GM23338 (cell line): ENCODE measurements around the gene SELENOF. TPM values are rescaled to one million over a fixed set of nuclear protein-coding genes. Genes with fewer than 3 reads are reported as not detected.

Source experiments
- ATAC-seq: fragments of 200-7000 bp; cut with Tn5 transposase; 3 replicates; pipeline ENCODE4 v1.9.1; 2020
- DNase-seq: peaks from one replicate; pipeline ENCODE4 v3.0.0-alpha.2; 2015; ENCODE audit warnings: low spot score
- H2AFZ ChIP-seq: fragments of 200-600 bp; sonication (generic); 2 replicates; pipeline ENCODE4 v1.8.0; 2016; ENCODE audit warnings: antibody characterized with exemption, mild to moderate bottlenecking, moderate library complexity
- H3F3A ChIP-seq: fragments of 200-600 bp; sonication (generic); replicated peaks from 2 replicates; pipeline ENCODE4 v1.8.0; 2017; ENCODE audit warnings: antibody characterized with exemption, mixed run types, low read depth
- H3K27ac ChIP-seq: fragments of 200-600 bp; sonication (generic); 2 replicates; pipeline ENCODE4 v1.6.1; 2016; ENCODE audit warnings: low read depth
- H3K27me3 ChIP-seq: fragments of 200-600 bp; sonication (generic); 2 replicates; pipeline ENCODE4 v1.8.0; 2016; ENCODE audit warnings: mild to moderate bottlenecking, mixed run types, moderate library complexity; ENCODE audit not compliant: insufficient read depth
- H3K36me3 ChIP-seq: fragments of 200-600 bp; sonication (generic); 2 replicates; pipeline ENCODE4 v1.8.0; 2016; ENCODE audit warnings: mild to moderate bottlenecking; ENCODE audit not compliant: insufficient read depth
- H3K4me1 ChIP-seq: fragments of 200-600 bp; sonication (generic); 2 replicates; pipeline ENCODE4 v1.8.0; 2016; ENCODE audit warnings: mild to moderate bottlenecking, moderate library complexity; ENCODE audit not compliant: insufficient read depth
- H3K4me2 ChIP-seq: fragments of 200-600 bp; sonication (generic); 2 replicates; pipeline ENCODE4 v1.7.1; 2017; ENCODE audit warnings: mixed run types
- H3K4me3 ChIP-seq: fragments of 200-600 bp; sonication (generic); 2 replicates; pipeline ENCODE4 v1.6.1; 2016; ENCODE audit warnings: mixed run types
- H3K79me2 ChIP-seq: fragments of 200-600 bp; sonication (generic); replicated peaks from 2 replicates; pipeline ENCODE4 v1.8.0; 2017; ENCODE audit warnings: mild to moderate bottlenecking; ENCODE audit not compliant: insufficient read depth
- H3K9me2 ChIP-seq: fragments of 200-600 bp; sonication (generic); 2 replicates; pipeline ENCODE4 v1.8.0; 2017; ENCODE audit not compliant: insufficient read depth
- H4K20me1 ChIP-seq: fragments of 200-600 bp; sonication (generic); replicated peaks from 2 replicates; pipeline ENCODE4 v1.8.0; 2017; ENCODE audit warnings: mild to moderate bottlenecking; ENCODE audit not compliant: insufficient read depth
- H3K27ac Mint-ChIP-seq: 2 replicates; pipeline ENCODE4 v1.8.0; 2020; ENCODE audit warnings: inconsistent platforms, mild to moderate bottlenecking, moderate library complexity, mixed read lengths
- H3K27me3 Mint-ChIP-seq: 3 replicates; pipeline ENCODE4 v1.8.0; 2022; ENCODE audit warnings: low read depth, mild to moderate bottlenecking, moderate library complexity, mixed read lengths, inconsistent platforms; ENCODE audit not compliant: insufficient read depth, poor library complexity
- H3K36me3 Mint-ChIP-seq: 3 replicates; pipeline ENCODE4 v1.8.0; 2021; ENCODE audit warnings: low read depth, mild to moderate bottlenecking, inconsistent platforms, moderate library complexity, mixed read lengths
- H3K4me1 Mint-ChIP-seq: 3 replicates; pipeline ENCODE4 v1.8.0; 2020; ENCODE audit warnings: mild to moderate bottlenecking, inconsistent platforms, mixed read lengths
- H3K4me3 Mint-ChIP-seq: 3 replicates; pipeline ENCODE4 v1.8.0; 2021; ENCODE audit warnings: moderate library complexity, mild to moderate bottlenecking, inconsistent platforms, mixed read lengths
- H3K9me3 Mint-ChIP-seq: 3 replicates; pipeline ENCODE4 v1.8.0; 2020; ENCODE audit warnings: moderate library complexity, mild to moderate bottlenecking, inconsistent platforms, mixed read lengths
- CREB1 ChIP-seq: fragments of 250-450 bp; sonication (Bioruptor Pico); IDR thresholded peaks from 2 replicates; pipeline ENCODE4 v1.5.0; 2020; ENCODE audit warnings: low read depth, mild to moderate bottlenecking, moderate library complexity
- CTCF ChIP-seq, 2 experiments: fragments of 200-600 bp in 1 of 2; sonication (generic) in 1 of 2; conservative IDR thresholded peaks; 2 replicates each; pipeline versions ENCODE4 v1.5.1 to v1.6.1; 2016 to 2017; ENCODE audit warnings: antibody characterized with exemption in 2 of 2, low read depth in 2 of 2, mild to moderate bottlenecking in 2 of 2, moderate library complexity in 1 of 2
- EZH2 ChIP-seq: fragments of 200-600 bp; sonication (generic); IDR thresholded peaks from one replicate; pipeline ENCODE4 v1.8.0; 2017; ENCODE audit warnings: antibody characterized with exemption, mild to moderate bottlenecking, low read depth; ENCODE audit not compliant: unreplicated experiment
- EZH2phosphoT487 ChIP-seq: fragments of 200-600 bp; sonication (generic); IDR thresholded peaks from one replicate; pipeline ENCODE4 v1.8.1; 2018; ENCODE audit warnings: antibody characterized with exemption; ENCODE audit not compliant: unreplicated experiment
- JUNB ChIP-seq: IDR thresholded peaks from one replicate; pipeline ENCODE4 v1.6.1; 2016; ENCODE audit warnings: antibody characterized with exemption; ENCODE audit not compliant: unreplicated experiment
- POLR2AphosphoS5 ChIP-seq: IDR thresholded peaks from 2 replicates; pipeline ENCODE4 v1.6.1; 2016; ENCODE audit warnings: antibody characterized with exemption, low read depth
- REST ChIP-seq: IDR thresholded peaks from one replicate; pipeline ENCODE4 v1.6.1; 2018; ENCODE audit warnings: antibody characterized with exemption; ENCODE audit not compliant: unreplicated experiment
- STAT1 ChIP-seq: IDR thresholded peaks from one replicate; pipeline ENCODE4 v1.6.1; 2016; ENCODE audit warnings: antibody characterized with exemption; ENCODE audit not compliant: unreplicated experiment
- ZNF114 ChIP-seq: fragments of 250-450 bp; sonication (Bioruptor Pico); IDR thresholded peaks from 2 replicates; pipeline ENCODE4 v1.5.0; 2020; ENCODE audit warnings: mild to moderate bottlenecking, moderate library complexity
- ZNF462 ChIP-seq: fragments of 250-450 bp; sonication (Bioruptor Pico); IDR thresholded peaks from 2 replicates; pipeline ENCODE4 v1.5.0; 2020; ENCODE audit warnings: mild to moderate bottlenecking, moderate library complexity
- polyA plus RNA-seq: library from polyadenylated mRNA; unstranded; fragments of >200 nt; fragmentation: Nextera tagmentation; extraction: Ambion mirVana; gene quantifications from 2 replicates; pipeline ENCODE4 v1.2.1, GENCODE V29; 2016
- total RNA-seq: library from RNA; depleted of rRNA; stranded (reverse); fragments of >200 nt; shearing (Covaris generic); gene quantifications from 2 replicates; pipeline ENCODE4 v1.2.3, GENCODE V29; 2014

Gene SELENOF
- total and polyA plus RNA-seq, 2 experiments from 2014 or later: 113 to 142 TPM

- Histone ChIP-seq H3F3A (no peaks in the 10 kb centered on the region), H3K4me3 (no peak overlapping the region)
These were observed 81.5 kb downstream of the SELENOF start for GRCh38 chr1:86832433-86832832.

GRCh38 chr1:86829321-86829720 is 84.6 kb downstream of the SELENOF start:
- Histone ChIP-seq H2AFZ (peak overlapping the region; percentile 59; the same call in 1 of the 2 replicates), H4K20me1 (no peaks in the 10 kb centered on the region), H3K36me3 (no peaks in the 10 kb centered on the region), H3F3A (no peaks in the 10 kb centered on the region), H3K79me2 (no peaks in the 10 kb centered on the region), H3K4me1 (no peaks in the 10 kb centered on the region), H3K27ac (no peak overlapping the region), H3K27me3 (no peaks in the 10 kb centered on the region), H3K4me2 (no peak overlapping the region), H3K4me3 (no peak overlapping the region), H3K9me2 (no peaks in the 10 kb centered on the region)
- peaks cover 12% of the 10 kb centered on the region; the same call in 2 of the 3 replicates for H3K4me1 Mint-ChIP-seq
- H3K4me3 Mint-ChIP-seq: no peak overlapping the region
- no peaks in the 10 kb centered on the region; the same call in 2 of the 3 replicates for H3K9me3 Mint-ChIP-seq
- ATAC-seq (no peak), DNase-seq (no peak)
- H3K27me3 Mint-ChIP-seq: peaks cover 7% of the 10 kb centered on the region
- no peak overlapping the region for H3K27ac Mint-ChIP-seq
- H3K36me3 Mint-ChIP-seq: peaks cover 3% of the 10 kb centered on the region; the same call in 1 of the 3 replicates
- no peak for TF ChIP-seq CREB1
- no peak for TF ChIP-seq CTCF (conservative IDR thresholded peaks at IDR 0.05; ENCODE audit: low read depth in 2 of 2)
- no peak for TF ChIP-seq ZNF114 (CRISPR knock-in tag)
- no peak for TF ChIP-seq ZNF462
- TF ChIP-seq EZH2: no peak
- TF ChIP-seq JUNB: no peak
- no peak for TF ChIP-seq EZH2phosphoT487
- no peak for TF ChIP-seq POLR2AphosphoS5
- no peak for TF ChIP-seq STAT1
- no peak for TF ChIP-seq REST

More at GRCh38 chr1:86832433-86832832, 81.5 kb downstream of the SELENOF start:
- Mint-ChIP-seq H3K4me1 (peaks cover 10% of the 10 kb centered on the region; the same call in 2 of the 3 replicates), H3K4me3 (peak overlapping the region; percentile 32), H3K27ac (no peak overlapping the region), H3K27me3 (no peaks in the 10 kb centered on the region), H3K36me3 (peaks cover 3% of the 10 kb centered on the region; the same call in 1 of the 3 replicates), H3K9me3 (no peaks in the 10 kb centered on the region)
- Histone ChIP-seq H3K9me2 (no peaks in the 10 kb centered on the region; the same call in 1 of the 2 replicates), H2AFZ (peak overlapping the region; percentile 4; the same call in 1 of the 2 replicates), H3K79me2 (no peaks in the 10 kb centered on the region), H3K27ac (no peak overlapping the region), H3K4me1 (no peaks in the 10 kb centered on the region), H3K27me3 (no peaks in the 10 kb centered on the region), H3K36me3 (no peaks in the 10 kb centered on the region), H3K4me2 (no peak overlapping the region), H4K20me1 (no peaks in the 10 kb centered on the region)
- DNase-seq: no peak
- TF ChIP-seq CREB1: no peak
- TF ChIP-seq EZH2phosphoT487: no peak
- no peak for TF ChIP-seq EZH2
- no peak for ATAC-seq
